Keratinocyte (primary cell): ENCODE data around the gene IFI27L2. TPM values are rescaled to one million over a fixed set of nuclear protein-coding genes. Genes with fewer than 3 reads are reported as not detected.

Experiments
- DNase-seq: peaks from one replicate; pipeline ENCODE4 v3.0.0-alpha.2; 2011; ENCODE audit warnings: low read depth, missing footprints, low spot score
- FAIRE-seq: peaks from 2 replicates; lab custom pipeline; 2011; peaks lifted over from hg19 to GRCh38; lab: Jason Lieb, UNC
- H2AFZ ChIP-seq: 2 replicates; pipeline ENCODE4 v1.6.0; 2012; ENCODE audit warnings: low read length, control low read depth, inconsistent platforms; ENCODE audit not compliant: control insufficient read depth
- H3K27ac ChIP-seq: 2 replicates; pipeline ENCODE4 v1.5.1; 2011; ENCODE audit warnings: low read length; ENCODE audit not compliant: control insufficient read depth, insufficient read depth
- H3K27me3 ChIP-seq: 3 replicates; pipeline ENCODE4 v1.6.0; 2011; ENCODE audit warnings: low read length; ENCODE audit not compliant: control insufficient read depth, insufficient read depth; ENCODE audit errors: extremely low read depth
- H3K36me3 ChIP-seq, 2 experiments: 2 replicates in 1 of 2; 3 replicates in 1 of 2; pipeline ENCODE4 v1.5.1; 2011; ENCODE audit warnings: low read length in 2 of 2, mild to moderate bottlenecking in 1 of 2; ENCODE audit not compliant: control insufficient read depth in 2 of 2, insufficient read depth in 2 of 2; ENCODE audit errors: extremely low read depth in 1 of 2
- H3K4me1 ChIP-seq: 3 replicates; pipeline ENCODE4 v1.5.1; 2011; ENCODE audit warnings: low read length; ENCODE audit not compliant: control insufficient read depth, insufficient read depth; ENCODE audit errors: extremely low read depth
- H3K4me2 ChIP-seq: 3 replicates; pipeline ENCODE4 v1.6.0; 2011; ENCODE audit warnings: low read depth, low read length; ENCODE audit not compliant: control insufficient read depth, insufficient read depth; ENCODE audit errors: extremely low read depth
- H3K4me3 ChIP-seq, 3 experiments: fragments of 200-600 bp in 1 of 3; sonication (generic) in 1 of 3; 2 replicates in 2 of 3; 3 replicates in 1 of 3; pipeline ENCODE4 v1.5.1; 2011 to 2016; ENCODE audit warnings: low read length in 3 of 3, mild to moderate bottlenecking in 3 of 3, control low read depth in 2 of 3, inconsistent platforms in 1 of 3, low read depth in 1 of 3, mixed read lengths in 1 of 3, mixed run types in 1 of 3, moderate library complexity in 1 of 3; ENCODE audit not compliant: control insufficient read depth in 2 of 3, insufficient read depth in 2 of 3; ENCODE audit errors: extremely low read depth in 1 of 3
- H3K79me2 ChIP-seq: 2 replicates; pipeline ENCODE4 v1.6.0; 2012; ENCODE audit warnings: low read length; ENCODE audit not compliant: control insufficient read depth, insufficient read depth
- H3K9ac ChIP-seq: 3 replicates; pipeline ENCODE4 v1.6.0; 2011; ENCODE audit warnings: low read length; ENCODE audit not compliant: control insufficient read depth, insufficient read depth; ENCODE audit errors: extremely low read depth
- H3K9me1 ChIP-seq: 3 replicates; pipeline ENCODE4 v1.6.0; 2011; ENCODE audit warnings: low read length; ENCODE audit not compliant: control insufficient read depth, insufficient read depth; ENCODE audit errors: extremely low read depth
- H3K9me3 ChIP-seq: 2 replicates; pipeline ENCODE4 v1.5.1; 2012; ENCODE audit warnings: low read depth, low read length; ENCODE audit not compliant: control insufficient read depth
- H4K20me1 ChIP-seq: 3 replicates; pipeline ENCODE4 v1.6.0; 2011; ENCODE audit warnings: low read length; ENCODE audit not compliant: control insufficient read depth, insufficient read depth; ENCODE audit errors: extremely low read depth
- CTCF ChIP-seq, 3 experiments: IDR thresholded peaks in 1 of 3; conservative IDR thresholded peaks in 1 of 3; optimal IDR thresholded peaks in 1 of 3; 2 replicates in 2 of 3; 3 replicates in 1 of 3; pipeline versions ENCODE3 to v1.5.1; 2011; ENCODE audit warnings: low read length in 3 of 3, mild to moderate bottlenecking in 3 of 3, moderate library complexity in 2 of 3, control low read depth in 1 of 3, inconsistent platforms in 1 of 3; ENCODE audit not compliant: insufficient read depth in 2 of 3; ENCODE audit errors: extremely low read depth in 1 of 3
- EZH2 ChIP-seq: IDR thresholded peaks from one replicate; pipeline ENCODE4 v1.6.1; 2012; ENCODE audit warnings: inconsistent platforms, mild to moderate bottlenecking, low read length, moderate library complexity
- dilution Hi-C: fragments of 300-500 bp; cut with MboI; formaldehyde crosslinking; loops from one replicate; pipeline ENCODE4 v1.7.0; 2020; ENCODE audit warnings: low sequenced_read_pairs; ENCODE audit not compliant: extremely low pct_ligation_motif_present
- polyA plus RNA-seq, 5 experiments: library from polyadenylated mRNA; depleted of rRNA in 3 of 5; stranded (reverse) in 3 of 5; stranded (forward) in 1 of 5; unstranded in 1 of 5; fragments of >200 nt; gene quantifications; 1 replicate in 1 of 5; 2 replicates in 3 of 5; 3 replicates in 1 of 5; pipeline versions ENCODE4 v1.2.1 to v1.2.3, GENCODE V29; 2011 to 2012; ENCODE audit warnings: missing spikeins in 2 of 5, low read depth in 1 of 5, low replicate concordance in 1 of 5

IFI27L2 gene
- polyA plus RNA-seq, 1 donor (not counting 4 experiments of a cell fraction or from before 2014, with no cell fraction given), result 67.5 TPM

GRCh38 chr14:94152676-94153075 lies 23.3 kb upstream of the IFI27L2 start:
- Histone ChIP-seq H3K9me1 (no peaks in the 10 kb centered on the region), H3K27me3 (no peaks in the 10 kb centered on the region), H3K4me2 (no peak overlapping the region), H3K4me1 (no peaks in the 10 kb centered on the region), H3K79me2 (no peaks in the 10 kb centered on the region), H3K27ac (no peak overlapping the region), H3K9me3 (no peaks in the 10 kb centered on the region), H4K20me1 (no peaks in the 10 kb centered on the region), H3K36me3 (no peaks in the 10 kb centered on the region), H2AFZ (no peak overlapping the region), H3K4me3 (no peak overlapping the region), H3K9ac (no peak overlapping the region)
- dilution Hi-C loops, result no loop called here
- TF ChIP-seq EZH2, result no peak
- no peak for TF ChIP-seq CTCF (optimal IDR thresholded peaks at IDR 0.05 in 1 of 3, IDR thresholded peaks at IDR 0.05 in 1 of 3, conservative IDR thresholded peaks at IDR 0.05 in 1 of 3; ENCODE audit: extremely low read depth in 1 of 3, insufficient read depth in 2 of 3, low read length in 3 of 3)
- DNase-seq (no peak), FAIRE-seq (no peak)

- Histone ChIP-seq H3K9me1 (no peaks in the 10 kb centered on the region), H3K9me3 (no peaks in the 10 kb centered on the region), H3K4me2 (no peak overlapping the region), H3K27ac (no peak overlapping the region), H2AFZ (peak overlapping the region; percentile 2), H4K20me1 (no peaks in the 10 kb centered on the region), H3K27me3 (no peaks in the 10 kb centered on the region), H3K79me2 (no peaks in the 10 kb centered on the region), H3K4me1 (no peaks in the 10 kb centered on the region), H3K36me3 (no peaks in the 10 kb centered on the region), H3K9ac (no peak overlapping the region), H3K4me3 (no peak overlapping the region)
- dilution Hi-C loops, result no loop called here
- no peak for FAIRE-seq
- TF ChIP-seq CTCF (optimal IDR thresholded peaks at IDR 0.05 in 1 of 3, IDR thresholded peaks at IDR 0.05 in 1 of 3, conservative IDR thresholded peaks at IDR 0.05 in 1 of 3; ENCODE audit: extremely low read depth in 1 of 3, insufficient read depth in 2 of 3, low read length in 3 of 3) (no peak), EZH2 (no peak)
- no peak for DNase-seq
These were observed 16.6 kb upstream of the IFI27L2 start for GRCh38 chr14:94145902-94146527.
